DND-41 (cell line): ENCODE measurements around the gene ENTPD3.

Experiments used
- CTCF ChIP-seq: IDR thresholded peaks from 2 replicates; pipeline ENCODE4 v1.5.1; 2012; ENCODE audit warnings: borderline replicate concordance, low read length, moderate library complexity, mild to moderate bottlenecking; ENCODE audit not compliant: poor library complexity, severe bottlenecking; ENCODE audit errors: extremely low read depth
- EZH2 ChIP-seq: IDR thresholded peaks from 3 replicates; pipeline ENCODE4 v1.6.1; 2012; ENCODE audit warnings: borderline replicate concordance, low read depth, mild to moderate bottlenecking, moderate library complexity, low read length, inconsistent platforms; ENCODE audit not compliant: severe bottlenecking

DNA sequence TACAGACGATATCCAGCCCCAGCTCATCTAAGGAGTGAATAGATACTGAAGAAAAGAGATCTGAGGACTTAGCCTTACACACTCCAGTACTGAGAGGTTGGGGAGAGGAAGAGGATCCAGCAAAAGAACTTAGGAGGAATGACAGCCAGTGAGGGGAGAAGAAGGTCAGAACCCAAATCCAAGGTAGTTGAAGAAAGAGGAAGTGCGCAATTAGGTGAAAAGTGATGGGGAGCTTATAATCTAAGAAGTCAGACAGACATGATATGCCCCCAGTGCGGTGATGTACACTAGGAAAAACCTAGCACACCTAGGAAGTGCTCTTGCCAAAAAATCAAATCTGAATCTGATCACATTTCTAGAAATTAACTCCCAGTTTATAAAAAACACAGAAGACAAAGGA lies 20.6 kb downstream of the ENTPD3 start:
- TF ChIP-seq CTCF (no peak), EZH2 (no peak)
